ENCODE data around the gene DNAJC7.

DNAJC7 gene

DNA sequence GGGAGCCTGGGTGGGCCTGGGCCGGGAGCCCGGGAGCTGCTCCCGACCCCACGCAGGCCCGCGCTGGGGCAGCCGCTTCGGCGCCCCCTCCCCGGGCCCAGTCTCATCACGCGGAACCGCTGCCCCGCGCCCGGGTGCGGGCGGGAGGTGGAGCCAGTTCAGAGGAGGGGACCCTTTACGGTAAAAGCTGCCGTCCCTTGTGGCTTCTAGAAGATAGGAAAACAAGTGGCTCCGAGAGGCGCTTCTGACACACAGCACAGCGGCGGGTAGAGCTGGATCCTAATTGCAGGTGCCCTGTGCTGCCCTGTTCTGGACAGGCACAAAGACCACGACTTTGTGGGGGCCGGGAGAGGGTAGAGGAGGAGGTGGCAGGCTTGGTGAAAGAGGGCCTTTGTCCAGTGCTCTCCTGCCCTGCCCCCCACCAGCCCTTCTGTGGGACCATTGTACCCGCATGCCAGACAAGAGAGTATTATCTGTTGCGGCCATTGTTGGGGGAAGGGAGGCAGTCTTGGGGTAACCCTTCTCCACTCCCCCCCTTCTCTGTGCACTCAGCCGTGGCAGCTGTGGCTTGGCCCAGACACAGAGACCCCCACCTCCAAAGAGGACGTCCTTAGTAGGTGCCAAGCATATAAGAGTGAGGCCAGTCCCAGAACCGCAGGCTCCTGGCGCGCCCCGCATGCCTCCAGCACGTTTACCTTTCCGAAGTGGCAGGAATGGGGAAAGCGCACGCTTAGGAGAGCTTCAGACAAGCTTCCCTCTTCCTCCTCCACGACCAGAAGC lies 49.9 kb downstream of the DNAJC7 start:
- H3K9me3 ChIP-seq (replicated peaks; ENCODE audit: insufficient read depth, low read length), result no peaks in the 10 kb centered on the region
- H3K9ac ChIP-seq (ENCODE audit: low read length), result peak overlapping the region; percentile 85
- H3K27me3 ChIP-seq (replicated peaks; ENCODE audit: insufficient read depth, low read length), result no peaks in the 10 kb centered on the region
- H2AFZ ChIP-seq (ENCODE audit: low read length), result peak overlapping the region; percentile 84
- H3K4me2 ChIP-seq (ENCODE audit: low read depth, low read length), result peak overlapping the region; percentile 90
- H3K4me3 ChIP-seq (ENCODE audit: low read length), result peak overlapping the region; percentile 82
- 0 out of 2 replicates have a peak, but pooled peaks cover 4% of the 10 kb centered on the region for H3K36me3 ChIP-seq (replicated peaks; ENCODE audit: insufficient read depth, low read length)
- peaks cover 54% of the 10 kb centered on the region for H3K79me2 ChIP-seq (ENCODE audit: low read length)
- peaks cover 16% of the 10 kb centered on the region for H3F3A ChIP-seq (ENCODE audit: insufficient read depth, low read length)
- DNase-seq, result peak; percentile 34
- no peaks in the 10 kb centered on the region for H3K9me2 ChIP-seq (replicated peaks; ENCODE audit: insufficient read depth, low read length)
- peaks cover 18% of the 10 kb centered on the region for H3K4me1 ChIP-seq (ENCODE audit: low read length)
- H3K27ac ChIP-seq (ENCODE audit: low read length), result peak overlapping the region; percentile 65; the same call in 1 of the 2 replicates
- TF ChIP-seq, protein P1, sequence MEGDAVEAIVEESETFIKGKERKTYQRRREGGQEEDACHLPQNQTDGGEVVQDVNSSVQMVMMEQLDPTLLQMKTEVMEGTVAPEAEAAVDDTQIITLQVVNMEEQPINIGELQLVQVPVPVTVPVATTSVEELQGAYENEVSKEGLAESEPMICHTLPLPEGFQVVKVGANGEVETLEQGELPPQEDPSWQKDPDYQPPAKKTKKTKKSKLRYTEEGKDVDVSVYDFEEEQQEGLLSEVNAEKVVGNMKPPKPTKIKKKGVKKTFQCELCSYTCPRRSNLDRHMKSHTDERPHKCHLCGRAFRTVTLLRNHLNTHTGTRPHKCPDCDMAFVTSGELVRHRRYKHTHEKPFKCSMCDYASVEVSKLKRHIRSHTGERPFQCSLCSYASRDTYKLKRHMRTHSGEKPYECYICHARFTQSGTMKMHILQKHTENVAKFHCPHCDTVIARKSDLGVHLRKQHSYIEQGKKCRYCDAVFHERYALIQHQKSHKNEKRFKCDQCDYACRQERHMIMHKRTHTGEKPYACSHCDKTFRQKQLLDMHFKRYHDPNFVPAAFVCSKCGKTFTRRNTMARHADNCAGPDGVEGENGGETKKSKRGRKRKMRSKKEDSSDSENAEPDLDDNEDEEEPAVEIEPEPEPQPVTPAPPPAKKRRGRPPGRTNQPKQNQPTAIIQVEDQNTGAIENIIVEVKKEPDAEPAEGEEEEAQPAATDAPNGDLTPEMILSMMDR (IDR thresholded peaks at IDR 0.05; ENCODE audit: low read length), result no peak
- TF ChIP-seq EZH2phosphoT487 (IDR thresholded peaks at IDR 0.05; ENCODE audit: low read length), result no peak
- TF ChIP-seq EZH2 (optimal IDR thresholded peaks at IDR 0.05; ENCODE audit: low read depth, low read length), result no peak
- no peaks in the 10 kb centered on the region for H4K20me1 ChIP-seq (ENCODE audit: insufficient read depth, low read length)

DNA sequence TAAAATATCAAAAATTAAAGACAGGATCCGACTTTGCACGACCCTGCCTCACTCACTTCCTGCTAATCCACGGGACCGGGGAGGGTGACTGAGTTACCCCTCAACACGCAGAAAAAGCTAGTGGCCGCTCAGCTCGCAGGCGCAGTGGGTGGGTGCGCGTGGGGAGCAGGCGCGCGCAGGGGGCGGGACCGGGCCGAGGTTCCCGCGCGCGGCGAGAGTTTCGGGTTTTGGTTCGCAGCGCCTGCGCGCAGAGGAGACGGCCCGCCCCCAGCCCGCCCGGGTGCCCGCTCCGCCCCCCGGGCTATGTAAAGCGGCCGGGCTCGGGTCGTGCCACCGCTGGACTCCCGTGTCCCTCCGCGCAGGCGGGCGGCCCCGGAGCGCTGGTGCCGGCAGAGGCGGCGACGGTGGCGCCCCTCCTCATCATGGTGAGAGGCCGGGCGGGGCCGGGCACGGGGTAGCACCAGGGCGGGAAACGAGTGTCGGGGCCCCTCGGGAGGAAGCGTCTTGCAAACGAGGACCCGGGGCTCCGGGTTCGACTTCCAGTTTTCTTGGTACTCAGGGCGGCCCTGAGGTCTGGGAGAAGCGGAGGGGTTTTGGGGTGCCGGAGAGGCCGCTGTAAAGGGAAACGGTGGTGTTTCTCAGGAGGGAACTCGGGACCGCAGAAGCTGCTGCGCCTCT lies 50.6 kb downstream of the DNAJC7 start, which contains the start of gene CNP:
CNP (plus strand) TSS at position 333 of the 678 bp plus-strand sequence; CDS start at position 423, 90 bp downstream.
- Histone ChIP-seq H3K9me2 (replicated peaks; ENCODE audit: insufficient read depth, low read length) (no peaks in the 10 kb centered on the region), H3K27ac (ENCODE audit: low read length) (peak within 1 kb of the TSS; percentile 65; the same call in 1 of the 2 replicates), H3K79me2 (ENCODE audit: low read length) (peaks cover 47% of the 10 kb centered on the region), H3F3A (ENCODE audit: insufficient read depth, low read length) (peaks cover 16% of the 10 kb centered on the region), H3K9me3 (replicated peaks; ENCODE audit: insufficient read depth, low read length) (no peaks in the 10 kb centered on the region), H4K20me1 (ENCODE audit: insufficient read depth, low read length) (no peaks in the 10 kb centered on the region), H3K4me2 (ENCODE audit: low read depth, low read length) (peak within 1 kb of the TSS; percentile 90), H3K36me3 (replicated peaks; ENCODE audit: insufficient read depth, low read length) (0 out of 2 replicates have a peak, but pooled peaks cover 4% of the 10 kb centered on the region), H3K4me3 (ENCODE audit: low read length) (peak within 1 kb of the TSS; percentile 82), H2AFZ (ENCODE audit: low read length) (peak within 1 kb of the TSS; percentile 84), H3K27me3 (replicated peaks; ENCODE audit: insufficient read depth, low read length) (no peaks in the 10 kb centered on the region), H3K9ac (ENCODE audit: low read length) (peak within 1 kb of the TSS; percentile 85), H3K4me1 (ENCODE audit: low read length) (peaks cover 19% of the 10 kb centered on the region)
- TF ChIP-seq, protein P1 (IDR thresholded peaks at IDR 0.05; ENCODE audit: low read length), result no peak
- TF ChIP-seq EZH2 (optimal IDR thresholded peaks at IDR 0.05; ENCODE audit: low read depth, low read length), result no peak
- TF ChIP-seq EZH2phosphoT487 (IDR thresholded peaks at IDR 0.05; ENCODE audit: low read length), result no peak
- DNase-seq, result peak; percentile 94

DNA sequence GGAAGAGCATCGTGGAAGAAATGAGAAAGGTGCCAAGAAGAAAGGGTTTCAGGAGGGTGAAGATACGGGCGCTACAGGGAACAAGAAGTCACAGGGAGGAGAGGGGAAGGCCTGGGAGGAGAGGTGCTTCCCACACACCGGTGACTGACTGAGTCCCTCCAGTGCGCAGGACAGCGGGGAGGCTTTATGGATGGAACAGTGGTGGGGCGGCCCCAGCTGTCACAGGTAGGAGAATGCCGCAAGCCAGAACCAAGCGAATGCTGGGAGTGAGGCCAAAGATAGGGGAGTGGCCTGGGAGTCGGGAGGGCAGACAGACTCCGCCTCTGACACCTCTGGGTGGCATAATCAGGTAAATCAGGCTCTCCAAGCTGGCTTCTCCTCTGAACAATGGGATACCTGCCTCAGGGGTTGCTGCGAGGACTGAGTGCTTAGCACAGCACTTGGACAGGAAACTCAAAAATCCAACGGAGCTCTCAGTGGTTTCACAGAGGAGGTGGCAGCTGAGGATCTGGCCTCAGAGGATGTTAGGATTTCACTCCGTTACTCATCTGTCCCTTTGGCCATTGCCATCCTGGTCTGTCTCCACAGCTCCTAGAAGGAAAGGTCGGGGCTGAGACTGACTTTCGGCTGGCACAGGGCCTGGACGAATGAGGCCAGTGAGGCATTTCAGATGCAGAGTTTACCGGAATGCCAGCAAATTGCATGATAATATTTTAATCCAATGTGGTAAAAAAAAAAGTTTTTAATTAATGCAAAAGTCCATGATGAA lies 51.4 kb downstream of the DNAJC7 start:
- H3K4me3 ChIP-seq (ENCODE audit: low read length), result peak overlapping the region; percentile 82
- H3K36me3 ChIP-seq (replicated peaks; ENCODE audit: insufficient read depth, low read length), result 0 out of 2 replicates have a peak, but pooled peaks cover 4% of the 10 kb centered on the region
- H3F3A ChIP-seq (ENCODE audit: insufficient read depth, low read length), result peaks cover 16% of the 10 kb centered on the region
- DNase-seq, result peak; percentile 90
- peaks cover 19% of the 10 kb centered on the region for H3K4me1 ChIP-seq (ENCODE audit: low read length)
- peak overlapping the region; percentile 89 for H3K4me2 ChIP-seq (ENCODE audit: low read depth, low read length)
- H3K79me2 ChIP-seq (ENCODE audit: low read length), result peaks cover 42% of the 10 kb centered on the region
- H4K20me1 ChIP-seq (ENCODE audit: insufficient read depth, low read length), result no peaks in the 10 kb centered on the region
- H3K27me3 ChIP-seq (replicated peaks; ENCODE audit: insufficient read depth, low read length), result no peaks in the 10 kb centered on the region
- no peaks in the 10 kb centered on the region for H3K9me3 ChIP-seq (replicated peaks; ENCODE audit: insufficient read depth, low read length)
- no peaks in the 10 kb centered on the region for H3K9me2 ChIP-seq (replicated peaks; ENCODE audit: insufficient read depth, low read length)
- peak overlapping the region; percentile 73 for H2AFZ ChIP-seq (ENCODE audit: low read length)
- peak overlapping the region; percentile 59; the same call in 1 of the 2 replicates for H3K27ac ChIP-seq (ENCODE audit: low read length)
- no peak for TF ChIP-seq EZH2 (optimal IDR thresholded peaks at IDR 0.05; ENCODE audit: low read depth, low read length)
- TF ChIP-seq EZH2phosphoT487 (IDR thresholded peaks at IDR 0.05; ENCODE audit: low read length), result no peak
- TF ChIP-seq, protein P1 (IDR thresholded peaks at IDR 0.05; ENCODE audit: low read length), result no peak
- H3K9ac ChIP-seq (ENCODE audit: low read length), result peak overlapping the region; percentile 85; the same call in 1 of the 2 replicates
